ENCODE results near the gene DNAJC21. TPM values are rescaled to one million over a fixed set of nuclear protein-coding genes. Genes with fewer than 3 reads are reported as not detected.

DNAJC21 gene
- total and polyA plus RNA-seq, 2 of the 4 experiments (the other 2 are of a cell fraction), result 8.8 to 12.7 TPM

- Histone ChIP-seq H2AK5ac (ENCODE audit: low read depth, low read length) (no peak overlapping the region), H3K27me3 (ENCODE audit: control insufficient read depth, insufficient read depth, low read length) (no peaks in the 10 kb centered on the region), H3K23ac (ENCODE audit: low read depth, low read length) (no peak overlapping the region), H2BK15ac (ENCODE audit: low read depth, low read length) (no peak overlapping the region), H3K4ac (ENCODE audit: low read depth, low read length) (no peak overlapping the region), H2AK9ac (replicated peaks; ENCODE audit: low read depth, low read length, poor library complexity) (no peak overlapping the region), H3K4me2 (ENCODE audit: low read depth, low read length) (no peak overlapping the region), H3K4me3 (ENCODE audit: insufficient read depth, low read depth, low read length) (no peak overlapping the region), H3K9me1 (ENCODE audit: insufficient read depth, low read length) (no peaks in the 10 kb centered on the region; the same call in 1 of the 2 replicates), H4K20me1 (ENCODE audit: insufficient read depth, low read length) (no peaks in the 10 kb centered on the region), H3K14ac (replicated peaks; ENCODE audit: low read depth, low read length) (no peak overlapping the region), H3K18ac (ENCODE audit: low read depth, low read length) (no peak overlapping the region), H3K9ac (ENCODE audit: low read depth, low read length) (no peak overlapping the region), H3K27ac (ENCODE audit: insufficient read depth, low read length) (no peak overlapping the region), H4K91ac (ENCODE audit: insufficient read depth, low read depth, low read length) (no peak overlapping the region), H2BK5ac (ENCODE audit: low read depth, low read length, poor library complexity, severe bottlenecking) (no peak overlapping the region), H3K4me1 (ENCODE audit: control insufficient read depth, insufficient read depth, low read length) (no peaks in the 10 kb centered on the region), H3K9me3 (ENCODE audit: control insufficient read depth, insufficient read depth, low read length) (0 out of 2 replicates have a peak, but pooled peaks cover 2% of the 10 kb centered on the region), H4K5ac (ENCODE audit: low read depth, low read length) (no peak overlapping the region), H2BK20ac (ENCODE audit: low read depth, low read length) (no peak overlapping the region), H3K36me3 (ENCODE audit: control insufficient read depth, insufficient read depth, low read length) (no peaks in the 10 kb centered on the region), H2AFZ (replicated peaks; ENCODE audit: low read length, poor library complexity) (no peak overlapping the region), H3K56ac (ENCODE audit: extremely low read depth, insufficient read depth, low read length) (no peak overlapping the region), H4K8ac (ENCODE audit: low read depth in 2 of 2, low read length in 2 of 2) (no peak overlapping the region), H3K79me1 (ENCODE audit: low read depth in 1 of 2, low read length in 2 of 2) (no peaks in the 10 kb centered on the region), H2BK120ac (ENCODE audit: low read depth, low read length) (no peak overlapping the region)
- CTCF ChIA-PET, result no interaction called here
- no peak for ATAC-seq (ENCODE audit: low read depth)
- BruUV-seq (replicated peaks), result no TSS peak
- dilution Hi-C loops (cut with HindIII; ENCODE audit: low sequenced_read_pairs, unreplicated experiment) (no loop called here), in situ Hi-C loops (cut with MboI; ENCODE audit: low sequenced_read_pairs) (no loop called here), intact Hi-C loops (cut with micrococcal nuclease) (no loop called here)
- POLR2A ChIA-PET (ENCODE audit: unreplicated experiment), result no interaction called here
- WGBS, 2 experiments (ENCODE audit: extremely low coverage in 2 of 2, insufficient read length in 1 of 2), result 57% methylated on average over 1 of the region's 4 CpGs; no CpG with 5 or more reads in 1 of the 2 experiments
- DNase-seq, result no peak
- TF ChIP-seq RAD21 (IDR thresholded peaks at IDR 0.05; ENCODE audit: low read length) (no peak), CTCF (conservative IDR thresholded peaks at IDR 0.05; ENCODE audit: low read depth, low read length) (no peak), NFE2L2 (IDR thresholded peaks at IDR 0.05; ENCODE audit: low read depth, low read length) (no peak), MXI1 (IDR thresholded peaks at IDR 0.05; ENCODE audit: borderline replicate concordance, low read depth, low read length) (no peak), CEBPB (IDR thresholded peaks at IDR 0.05; ENCODE audit: low read depth, low read length) (no peak), MAZ (IDR thresholded peaks at IDR 0.05; ENCODE audit: borderline replicate concordance, low read depth, low read length) (no peak), RFX5 (IDR thresholded peaks at IDR 0.05; ENCODE audit: low read depth, low read length) (no peak), MAFK (IDR thresholded peaks at IDR 0.05; ENCODE audit: low read depth, low read length) (no peak), CHD1 (IDR thresholded peaks at IDR 0.05; ENCODE audit: low read depth, low read length) (no peak), ELK1 (IDR thresholded peaks at IDR 0.05; ENCODE audit: borderline replicate concordance, low read depth, low read length) (no peak), SMC3 (IDR thresholded peaks at IDR 0.05; ENCODE audit: low read depth, low read length) (no peak), POLR2A (IDR thresholded peaks at IDR 0.05; ENCODE audit: low read depth, low read length) (no peak)
These were observed 38.2 kb downstream of the DNAJC21 start for GRCh38 chr5:34967540-34967939.

All from IMR-90 (cell line).